HL-60 (cell line): ENCODE results near the gene SLIT1.

Experiments
- CTCF ChIP-seq: IDR thresholded peaks from one replicate; pipeline ENCODE4 v1.5.1; 2011; ENCODE audit warnings: low read length, control low read depth, inconsistent platforms; ENCODE audit not compliant: insufficient read depth
- REST ChIP-seq: IDR thresholded peaks from 2 replicates; pipeline ENCODE4 v1.6.1; 2012; ENCODE audit warnings: low read depth; ENCODE audit not compliant: insufficient replicate concordance

DNA sequence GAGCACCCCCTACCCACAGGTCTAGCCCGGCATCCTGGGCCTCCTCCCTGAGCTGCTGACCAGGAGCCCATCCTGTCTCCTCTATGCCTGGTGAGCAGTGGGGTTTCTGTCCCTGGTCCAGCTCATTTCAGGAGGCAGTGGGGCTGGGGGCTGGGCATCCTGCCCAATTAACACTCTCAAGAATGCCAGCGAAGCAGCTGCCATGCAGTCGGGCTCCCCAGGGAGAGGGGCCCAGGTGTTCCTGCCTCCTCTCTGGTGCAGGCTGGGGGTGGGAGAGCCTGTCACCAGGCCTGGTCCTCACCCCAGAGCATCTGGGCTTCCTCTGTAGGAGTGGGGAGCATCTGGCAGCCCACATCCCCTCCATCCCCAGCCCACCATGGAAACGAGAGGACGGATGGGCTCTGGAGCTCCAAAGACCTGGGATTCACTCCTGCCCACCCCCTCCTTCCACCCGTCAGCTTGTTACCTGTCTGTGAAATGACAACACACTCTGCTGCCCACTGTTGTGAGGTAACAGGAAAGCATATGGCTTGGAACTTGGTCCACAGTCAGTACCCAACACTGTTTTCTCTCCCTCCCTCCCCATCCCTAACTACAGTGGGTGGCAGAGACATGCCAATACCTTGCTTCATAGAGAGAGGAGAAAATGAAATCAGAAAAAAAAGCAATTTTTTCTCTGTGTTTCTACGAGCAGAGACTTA is 69.1 kb downstream of the SLIT1 start:
- TF ChIP-seq CTCF (no peak), REST (no peak)
